ENCODE results near the gene SSTR5. TPM values are rescaled to one million over a fixed set of nuclear protein-coding genes. Genes with fewer than 3 reads are reported as not detected.

SSTR5 gene
- polyA plus RNA-seq, 2 of the 4 experiments (the other 2 are of a cell fraction): 0.06 to 0.08 TPM

DNA sequence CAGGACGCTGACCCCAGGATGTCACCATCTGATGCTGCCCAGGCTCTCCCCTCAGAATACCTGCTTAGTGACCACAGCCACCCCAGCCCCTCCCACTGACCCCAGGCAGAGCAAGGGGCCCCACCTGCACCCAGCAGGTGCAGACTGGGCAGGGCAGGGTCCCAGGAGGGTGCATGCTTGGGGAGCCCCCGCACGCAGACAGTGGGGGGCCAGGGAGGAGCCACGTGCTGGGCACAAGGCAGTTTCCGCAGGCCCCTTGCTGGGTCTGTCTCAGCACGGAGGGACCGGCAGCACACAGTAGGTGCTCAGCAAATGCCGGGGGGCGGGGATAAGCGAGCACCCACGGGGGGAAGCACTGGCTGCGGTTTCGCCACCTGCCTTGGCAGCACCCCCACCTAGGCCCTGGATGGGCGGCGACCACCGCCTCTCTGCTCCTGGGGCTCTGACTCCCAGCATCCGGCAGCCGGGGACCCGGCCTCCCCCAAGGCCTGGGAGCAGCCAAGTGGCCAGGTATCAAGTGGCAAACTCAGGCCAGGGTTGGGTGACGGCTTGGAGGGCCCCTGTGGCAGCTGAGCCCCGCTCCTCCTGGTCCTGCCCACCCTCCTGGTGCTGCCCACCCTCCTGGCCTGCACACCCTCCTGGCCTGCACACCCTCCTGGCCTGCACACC, 18.7 kb upstream of the SSTR5 start:
- 59% methylated on average over 5 of the region's 21 CpGs for WGBS (ENCODE audit: missing lambda C conversion rate)
- DNase-seq (ENCODE audit: low read depth in 1 of 2, low spot score in 1 of 2): no peak

DNA sequence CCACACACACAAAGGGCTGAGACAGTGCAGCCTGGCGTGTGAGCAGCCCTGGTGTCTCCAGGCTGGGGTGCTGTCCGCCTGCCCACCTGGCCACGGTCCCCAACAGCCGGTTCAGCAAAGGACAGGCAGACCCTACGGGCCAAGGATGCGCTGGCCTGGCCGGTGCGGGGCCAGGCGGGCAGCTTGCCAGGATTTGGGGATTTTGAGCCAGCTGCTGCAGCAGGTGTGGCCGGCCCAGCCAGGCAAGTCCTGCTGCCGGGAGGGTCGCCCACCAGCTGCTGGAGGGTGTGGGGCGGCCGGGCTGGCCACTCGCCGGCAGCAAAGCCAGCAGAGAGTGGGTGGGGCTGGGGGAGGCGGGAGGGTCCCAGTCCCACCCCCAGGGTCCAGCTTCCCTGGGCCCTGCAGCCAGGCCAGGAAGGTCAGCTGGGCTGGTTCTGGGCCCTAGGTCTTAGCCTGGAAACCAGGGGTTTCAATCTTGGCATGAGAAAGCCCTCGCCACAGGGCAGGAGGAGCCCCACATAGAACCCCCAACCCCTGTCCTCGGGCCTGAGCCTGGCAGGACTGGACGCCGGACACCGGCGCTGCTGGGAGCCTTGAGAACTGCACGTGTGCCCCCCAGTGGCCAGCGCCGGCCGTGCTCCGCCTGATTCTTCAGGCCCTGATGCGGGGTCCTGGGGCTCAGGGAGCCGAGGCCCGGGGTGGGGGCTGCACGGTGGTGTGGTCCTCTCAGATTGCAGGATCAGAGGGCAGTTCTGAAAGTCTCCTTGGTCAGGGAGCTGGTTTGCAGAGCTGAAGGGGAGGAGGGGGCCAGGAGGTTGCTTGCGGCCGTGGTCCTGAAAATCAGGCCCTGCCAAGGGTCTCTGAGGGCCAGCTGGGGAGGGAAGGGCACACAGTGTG, 17.6 kb upstream of the SSTR5 start:
- 38% methylated on average over 5 of the region's 34 CpGs for WGBS (ENCODE audit: missing lambda C conversion rate)
- DNase-seq (ENCODE audit: low read depth in 1 of 2, low spot score in 1 of 2): peak; percentile 57 to 77
- POLR2A ChIA-PET: no interaction called here
- ATAC-seq: peak; percentile 74 to 88
- Histone ChIP-seq H3K27ac (no peak overlapping the region), H3K9me3 (peaks cover 15% of the 10 kb centered on the region; the same call in 2 of the 3 replicates), H3K4me3 (no peak overlapping the region), H3K4me1 (peaks cover 13% of the 10 kb centered on the region), H3K4me2 (0 out of 3 replicates have a peak overlapping the region, but pooled peaks have one; percentile 18)
- TF ChIP-seq, protein P1, sequence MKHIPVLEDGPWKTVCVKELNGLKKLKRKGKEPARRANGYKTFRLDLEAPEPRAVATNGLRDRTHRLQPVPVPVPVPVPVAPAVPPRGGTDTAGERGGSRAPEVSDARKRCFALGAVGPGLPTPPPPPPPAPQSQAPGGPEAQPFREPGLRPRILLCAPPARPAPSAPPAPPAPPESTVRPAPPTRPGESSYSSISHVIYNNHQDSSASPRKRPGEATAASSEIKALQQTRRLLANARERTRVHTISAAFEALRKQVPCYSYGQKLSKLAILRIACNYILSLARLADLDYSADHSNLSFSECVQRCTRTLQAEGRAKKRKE (CRISPR knock-in tag; IDR thresholded peaks at IDR 0.05; ENCODE audit: low read depth): no peak
- no peak for TF ChIP-seq PHF8 (IDR thresholded peaks at IDR 0.05; ENCODE audit: borderline replicate concordance, low read depth)
- TF ChIP-seq ELK1 (IDR thresholded peaks at IDR 0.05; ENCODE audit: low read depth, low read length): no peak
- TF ChIP-seq RAD21 (conservative IDR thresholded peaks at IDR 0.05 in 1 of 2, IDR thresholded peaks at IDR 0.05 in 1 of 2): peak; percentile 90 to 97
- TF ChIP-seq HES2 (IDR thresholded peaks at IDR 0.05): no peak
- no peak for TF ChIP-seq JUNB (IDR thresholded peaks at IDR 0.05)
- no peak for TF ChIP-seq REST (IDR thresholded peaks at IDR 0.05)
- no peak for TF ChIP-seq ZC3H11A (IDR thresholded peaks at IDR 0.05)
- TF ChIP-seq SMC3 (IDR thresholded peaks at IDR 0.05): peak; percentile 96
- TF ChIP-seq CTCF (IDR thresholded peaks at IDR 0.05): peak; percentile 83
- TF ChIP-seq ZFP36 (IDR thresholded peaks at IDR 0.05; ENCODE audit: borderline replicate concordance, partially characterized antibody): no peak
- no peak for TF ChIP-seq FOXS1 (CRISPR knock-in tag; IDR thresholded peaks at IDR 0.05)
- TF ChIP-seq HOXB5 (CRISPR knock-in tag; IDR thresholded peaks at IDR 0.05): no peak
- TF ChIP-seq, protein P2, sequence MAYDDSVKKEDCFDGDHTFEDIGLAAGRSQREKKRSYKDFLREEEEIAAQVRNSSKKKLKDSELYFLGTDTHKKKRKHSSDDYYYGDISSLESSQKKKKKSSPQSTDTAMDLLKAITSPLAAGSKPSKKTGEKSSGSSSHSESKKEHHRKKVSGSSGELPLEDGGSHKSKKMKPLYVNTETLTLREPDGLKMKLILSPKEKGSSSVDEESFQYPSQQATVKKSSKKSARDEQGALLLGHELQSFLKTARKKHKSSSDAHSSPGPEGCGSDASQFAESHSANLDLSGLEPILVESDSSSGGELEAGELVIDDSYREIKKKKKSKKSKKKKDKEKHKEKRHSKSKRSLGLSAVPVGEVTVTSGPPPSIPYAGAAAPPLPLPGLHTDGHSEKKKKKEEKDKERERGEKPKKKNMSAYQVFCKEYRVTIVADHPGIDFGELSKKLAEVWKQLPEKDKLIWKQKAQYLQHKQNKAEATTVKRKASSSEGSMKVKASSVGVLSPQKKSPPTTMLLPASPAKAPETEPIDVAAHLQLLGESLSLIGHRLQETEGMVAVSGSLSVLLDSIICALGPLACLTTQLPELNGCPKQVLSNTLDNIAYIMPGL (CRISPR knock-in tag; IDR thresholded peaks at IDR 0.05; ENCODE audit: borderline replicate concordance): no peak
- no peak for TF ChIP-seq ESRRA (IDR thresholded peaks at IDR 0.05; ENCODE audit: borderline replicate concordance, low read length)
- TF ChIP-seq RFX5 (IDR thresholded peaks at IDR 0.05): no peak
- no peak for TF ChIP-seq CBX2 (IDR thresholded peaks at IDR 0.05; ENCODE audit: borderline replicate concordance, low read depth)
- CTCF ChIA-PET: interaction anchor here (0.6 to 6.8 kb wide), 53 partner anchors 13 to 345 kb away, joined by 3 to 174 read pairs (median 5); partner anchors contain the start of genes CIAO3, SOX8 and SSTR5
- no peak for FAIRE-seq

More for the DNA sequence above, 18.7 kb upstream of the SSTR5 start:
- POLR2A ChIA-PET: no interaction called here
- ATAC-seq (no peak), FAIRE-seq (no peak)
- Histone ChIP-seq H3K9me3 (peaks cover 6% of the 10 kb centered on the region; the same call in 1 of the 3 replicates), H3K4me1 (peaks cover 15% of the 10 kb centered on the region), H3K4me3 (no peak overlapping the region), H3K4me2 (no peak overlapping the region), H3K27ac (no peak overlapping the region)
- TF ChIP-seq, protein P3, sequence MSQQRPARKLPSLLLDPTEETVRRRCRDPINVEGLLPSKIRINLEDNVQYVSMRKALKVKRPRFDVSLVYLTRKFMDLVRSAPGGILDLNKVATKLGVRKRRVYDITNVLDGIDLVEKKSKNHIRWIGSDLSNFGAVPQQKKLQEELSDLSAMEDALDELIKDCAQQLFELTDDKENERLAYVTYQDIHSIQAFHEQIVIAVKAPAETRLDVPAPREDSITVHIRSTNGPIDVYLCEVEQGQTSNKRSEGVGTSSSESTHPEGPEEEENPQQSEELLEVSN (IDR thresholded peaks at IDR 0.05; ENCODE audit: borderline replicate concordance, low read depth): no peak
- TF ChIP-seq PHF8 (IDR thresholded peaks at IDR 0.05; ENCODE audit: borderline replicate concordance, low read depth): no peak
- TF ChIP-seq FOSB (CRISPR knock-in tag; IDR thresholded peaks at IDR 0.05): no peak
- no peak for TF ChIP-seq BHLHE40 (IDR thresholded peaks at IDR 0.05; ENCODE audit: low read depth, low read length)
- TF ChIP-seq RARB (CRISPR knock-in tag; IDR thresholded peaks at IDR 0.05): no peak
- TF ChIP-seq JUNB (IDR thresholded peaks at IDR 0.05): no peak
- no peak for TF ChIP-seq KDM5A (IDR thresholded peaks at IDR 0.05)
- no peak for TF ChIP-seq KDM1A (IDR thresholded peaks at IDR 0.05; ENCODE audit: low read depth)
- no peak for TF ChIP-seq POLR2A (IDR thresholded peaks at IDR 0.05; ENCODE audit: low read length)
- CTCF ChIA-PET: interaction anchor here (1.6 to 6.8 kb wide), 8 partner anchors 12 to 245 kb away, joined by 5 to 174 read pairs (median 64); partner anchors contain the start of genes SOX8 and SSTR5
